Activated CD8-positive, alpha-beta T cell treated with anti-CD3 and anti-CD28 coated beads for 36 hours (primary cell): ENCODE measurements around the gene HHATL. TPM values are rescaled to one million over a fixed set of nuclear protein-coding genes. Genes with fewer than 3 reads are reported as not detected.

Source experiments
- ATAC-seq: fragments of 200-7000 bp; cut with Tn5 transposase; one replicate; pipeline ENCODE4 v1.10.0; 2021; ENCODE audit warnings: mild to moderate bottlenecking, moderate library complexity
- CTCF ChIA-PET: fragments of 350-600 bp; sonication (Branson Sonifier 250); formaldehyde crosslinking; loops from one replicate; lab custom pipeline; 2021; ENCODE audit warnings: antibody characterized with exemption; lab: Charles Lee
- POLR2A ChIA-PET: fragments of 350-600 bp; sonication (Branson Sonifier 250); formaldehyde crosslinking; loops from one replicate; lab custom pipeline; 2021; ENCODE audit warnings: antibody characterized with exemption; lab: Charles Lee
- DNase-seq: peaks from one replicate; pipeline ENCODE4 v3.0.0-alpha.2; 2020
- H3K27ac Mint-ChIP-seq: one replicate; pipeline ENCODE4 v1.8.0; 2021; ENCODE audit warnings: mild to moderate bottlenecking, mixed read lengths
- H3K27me3 Mint-ChIP-seq: one replicate; pipeline ENCODE4 v1.8.0; 2021; ENCODE audit warnings: mixed read lengths
- H3K36me3 Mint-ChIP-seq: one replicate; pipeline ENCODE4 v1.8.0; 2021; ENCODE audit warnings: low read depth, mixed read lengths
- H3K4me1 Mint-ChIP-seq: one replicate; pipeline ENCODE4 v1.8.0; 2021; ENCODE audit warnings: low read depth, mixed read lengths
- H3K4me3 Mint-ChIP-seq: one replicate; pipeline ENCODE4 v1.8.0; 2021; ENCODE audit warnings: mild to moderate bottlenecking, moderate library complexity, mixed read lengths
- H3K9me3 Mint-ChIP-seq: one replicate; pipeline ENCODE4 v1.8.0; 2021; ENCODE audit warnings: mixed read lengths
- CTCF ChIP-seq: fragments of 200-600 bp; IDR thresholded peaks from one replicate; pipeline ENCODE4 v1.8.0; 2022; ENCODE audit warnings: antibody characterized with exemption, mild to moderate bottlenecking
- intact Hi-C: fragments of 100-400 bp; cut with micrococcal nuclease; formaldehyde crosslinking; loops from one replicate; pipeline ENCODE4 v1.10.0; 2022
- total RNA-seq, 2 experiments: library from RNA; stranded (reverse); gene quantifications; one replicate each; pipeline ENCODE4 v1.2.3, GENCODE V29; 2021

The HHATL gene
- total RNA-seq, 2 experiments from 2014 or later, result not detected

- Mint-ChIP-seq H3K27me3 (no peaks in the 10 kb centered on the region), H3K4me3 (no peak overlapping the region), H3K36me3 (no peaks in the 10 kb centered on the region), H3K9me3 (no peaks in the 10 kb centered on the region), H3K27ac (no peak overlapping the region), H3K4me1 (peaks cover 11% of the 10 kb centered on the region)
- no peak for ATAC-seq
- DNase-seq, result no peak
- CTCF ChIA-PET, result interaction anchor here (1.0 to 1.4 kb wide), 2 partner anchors 37 to 97 kb away, joined by 3 to 4 read pairs; no protein-coding TSS in a partner anchor
- TF ChIP-seq CTCF, result no peak
- intact Hi-C loops, result loop anchor here (10.0 kb wide), 1 partner anchor 164 kb away; the partner anchor contains the start of gene SEC22C
- POLR2A ChIA-PET, result interaction anchor here (1.2 kb wide), 1 partner anchor 15 kb away, joined by 4 read pairs; no protein-coding TSS in a partner anchor
These were observed 46.6 kb upstream of the HHATL start for GRCh38 chr3:42749025-42749752.

- Mint-ChIP-seq H3K4me1 (peaks cover 11% of the 10 kb centered on the region), H3K9me3 (no peaks in the 10 kb centered on the region), H3K36me3 (no peaks in the 10 kb centered on the region), H3K27ac (no peak overlapping the region), H3K4me3 (no peak overlapping the region), H3K27me3 (no peaks in the 10 kb centered on the region)
- intact Hi-C loops, result loop anchor here (10.0 kb wide), 1 partner anchor 163 kb away; the partner anchor contains the start of gene SEC22C
- DNase-seq (no peak), ATAC-seq (no peak)
- CTCF ChIA-PET, result interaction anchor here (0.5 to 1.4 kb wide), 2 partner anchors 14 to 200 kb away, joined by 3 to 4 read pairs; no protein-coding TSS in a partner anchor
- TF ChIP-seq CTCF, result no peak
- POLR2A ChIA-PET, result no interaction called here
These were observed 45.0 kb upstream of the HHATL start for GRCh38 chr3:42747581-42747980.

GRCh38 chr3:42746455-42747450, 44.2 kb upstream of the HHATL start:
- ChIA-PET POLR2A (interaction anchor here (2.1 kb wide), 1 partner anchor 164 kb away, joined by 6 read pairs; the partner anchor contains the start of gene SEC22C), CTCF (interaction anchor here (0.5 to 2.6 kb wide), 5 partner anchors 13 to 207 kb away, joined by 3 to 8 read pairs (median 4); no protein-coding TSS in a partner anchor)
- H3K36me3 Mint-ChIP-seq, result no peaks in the 10 kb centered on the region
- H3K4me1 Mint-ChIP-seq, result peaks cover 11% of the 10 kb centered on the region
- no peak for DNase-seq
- intact Hi-C loops, result loop anchor here (10.0 kb wide), 1 partner anchor 162 kb away; the partner anchor contains the start of gene SEC22C
- no peak overlapping the region for H3K27ac Mint-ChIP-seq
- no peak for ATAC-seq
- TF ChIP-seq CTCF, result no peak
- H3K4me3 Mint-ChIP-seq, result no peak overlapping the region
- H3K27me3 Mint-ChIP-seq, result no peaks in the 10 kb centered on the region
- H3K9me3 Mint-ChIP-seq, result no peaks in the 10 kb centered on the region

DNA sequence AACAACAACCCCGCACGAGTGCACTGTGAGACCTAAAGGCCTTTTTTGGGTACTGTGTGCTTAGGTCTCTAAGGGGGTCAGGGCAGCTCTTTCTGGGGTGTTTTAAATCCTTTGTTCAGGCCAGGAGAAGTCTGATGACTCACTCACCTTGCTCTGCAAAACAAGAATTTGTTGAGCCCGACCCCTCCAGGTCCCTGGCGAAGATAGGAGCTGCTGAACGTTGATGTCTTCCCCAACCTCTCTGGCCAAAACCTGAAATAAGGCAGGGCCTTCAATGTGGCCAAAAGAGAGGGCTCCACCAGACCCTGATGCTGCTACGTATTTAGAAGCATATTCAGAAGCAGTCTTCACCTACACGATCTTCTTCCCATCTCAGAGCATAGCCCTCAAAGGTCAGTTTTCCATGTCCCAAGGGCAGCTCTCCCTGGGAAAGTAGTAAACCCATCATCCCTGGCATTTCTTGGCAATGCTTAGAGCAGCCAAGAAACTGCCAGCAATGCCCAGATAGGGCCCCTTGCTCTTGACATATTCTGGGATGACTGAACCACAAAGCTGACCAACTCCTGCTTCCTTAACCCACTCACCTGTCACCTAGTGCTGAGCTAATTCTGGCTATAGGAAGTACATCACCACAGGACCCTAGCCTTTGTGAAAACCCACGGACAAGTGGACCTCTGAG, 43.3 kb upstream of the HHATL start:
- H3K27me3 Mint-ChIP-seq, result no peaks in the 10 kb centered on the region
- CTCF ChIA-PET, result interaction anchor here (0.6 to 3.1 kb wide), 13 partner anchors 8 to 206 kb away, joined by 3 to 23 read pairs (median 4); partner anchors contain the start of genes SEC22C and ZBTB47
- H3K9me3 Mint-ChIP-seq, result no peaks in the 10 kb centered on the region
- intact Hi-C loops, result loop anchor here (10.0 kb wide), 1 partner anchor 161 kb away; the partner anchor contains the start of gene SEC22C
- POLR2A ChIA-PET, result interaction anchor here (0.9 to 2.1 kb wide), 2 partner anchors 33 to 164 kb away, joined by 3 to 6 read pairs; partner anchors contain the start of gene SEC22C
- ATAC-seq, result no peak
- H3K4me1 Mint-ChIP-seq, result peaks cover 11% of the 10 kb centered on the region
- no peak for TF ChIP-seq CTCF
- no peak overlapping the region for H3K4me3 Mint-ChIP-seq
- no peaks in the 10 kb centered on the region for H3K36me3 Mint-ChIP-seq
- no peak overlapping the region for H3K27ac Mint-ChIP-seq
- DNase-seq, result no peak
